ENCODE data around the gene GHR.
"Not testable (repeated sequence)": the region's sequence is repeated elsewhere in the genome, so short reads cannot be mapped to it uniquely, and the experiment has no call there.

Gene GHR

DNA sequence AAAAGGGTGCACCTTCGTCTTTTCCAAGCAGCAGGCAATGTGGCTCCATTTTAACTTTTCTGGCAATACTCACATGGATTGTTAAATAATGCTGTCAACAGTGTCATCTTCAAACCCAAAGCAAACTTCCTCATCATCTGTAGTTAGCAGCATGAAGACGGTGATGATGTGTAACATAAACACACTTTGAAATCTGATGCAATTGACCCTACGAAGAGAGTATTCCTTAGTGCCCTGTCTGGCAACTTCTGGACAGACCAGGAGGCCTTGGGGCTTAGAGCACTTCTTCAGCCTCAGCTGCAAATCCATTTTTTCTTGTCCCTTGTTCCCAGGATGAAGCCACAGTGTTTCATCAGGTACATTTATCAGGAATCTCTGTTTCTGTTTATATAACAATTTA lies 149.1 kb downstream of the GHR start:
- DNase-seq, result no peak

DNA sequence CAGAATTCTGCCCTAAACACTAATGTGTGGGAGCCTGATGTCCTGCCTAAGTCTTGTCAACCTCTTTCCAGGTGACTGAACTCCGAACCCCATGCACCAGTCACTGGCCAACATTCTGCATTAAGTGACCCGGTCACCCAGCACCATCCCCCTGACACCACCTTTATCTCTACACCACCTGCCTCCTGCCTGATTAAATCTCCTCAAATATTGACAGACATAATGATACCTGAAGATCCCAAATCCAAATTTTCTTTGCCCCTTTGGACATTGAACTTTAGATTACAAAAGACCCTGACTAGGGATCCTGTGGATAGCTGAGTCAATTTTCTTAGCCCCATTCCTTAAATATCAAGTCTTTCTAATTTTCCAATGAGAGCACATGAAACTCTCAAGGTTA lies 150.1 kb downstream of the GHR start:
- no peak for DNase-seq

DNA sequence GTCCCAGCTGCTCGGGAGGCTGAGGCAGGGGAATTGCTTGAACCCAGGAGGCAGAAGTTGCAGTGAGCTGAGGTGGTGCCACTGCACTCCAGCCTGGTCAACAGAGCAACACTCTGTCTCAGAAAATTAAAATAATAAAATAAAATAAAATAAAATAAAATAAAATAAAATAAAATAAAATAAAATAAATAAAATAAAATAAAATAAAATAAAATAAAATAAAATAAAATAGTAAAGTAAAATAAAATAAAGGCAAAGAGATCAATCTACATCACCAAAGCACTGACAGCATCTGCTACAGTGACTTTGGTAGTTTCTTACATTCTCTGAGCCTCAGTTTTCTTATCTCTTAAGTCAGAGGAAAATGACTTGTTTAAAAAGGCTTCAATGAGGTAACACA lies 152.7 kb downstream of the GHR start:
- DNase-seq, result not testable (repeated sequence)

DNA sequence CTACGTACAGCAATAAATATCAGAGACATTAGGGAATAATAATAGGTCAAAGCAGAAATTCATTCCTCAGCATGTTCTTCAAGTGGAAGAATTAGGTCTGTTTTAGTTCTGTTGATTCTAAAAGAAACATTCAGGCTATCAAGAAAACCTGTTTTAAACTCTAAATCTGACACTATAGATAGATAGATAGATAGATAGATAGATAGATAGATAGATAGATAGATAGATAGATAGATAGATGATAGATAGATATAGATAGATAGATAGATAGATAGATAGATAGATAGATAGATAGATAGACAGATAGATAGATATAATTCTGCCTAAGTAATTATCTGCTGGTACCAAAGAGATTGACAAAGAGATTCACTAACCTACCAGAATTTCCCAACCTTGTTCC lies 155.7 kb downstream of the GHR start:
- DNase-seq, result not testable (repeated sequence)

DNA sequence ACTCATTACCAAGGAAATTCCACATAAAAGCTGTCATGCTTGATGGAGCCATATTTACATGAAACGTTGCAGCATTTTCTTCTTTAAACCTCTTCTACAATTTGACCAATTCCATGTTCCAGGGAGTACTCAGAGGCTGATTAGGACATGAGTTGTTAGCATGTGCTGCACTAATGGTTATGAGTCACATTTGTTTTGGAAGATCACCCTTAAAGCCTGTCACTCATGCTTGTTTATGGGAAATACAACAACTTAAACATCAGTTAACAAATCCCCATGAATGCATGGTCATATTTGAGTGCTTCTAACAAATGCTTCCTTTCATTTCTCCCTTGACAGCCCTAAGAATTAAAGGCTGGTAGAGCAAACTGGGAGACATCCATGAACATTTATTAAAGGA lies 156.1 kb downstream of the GHR start:
- no peak for DNase-seq

DNA sequence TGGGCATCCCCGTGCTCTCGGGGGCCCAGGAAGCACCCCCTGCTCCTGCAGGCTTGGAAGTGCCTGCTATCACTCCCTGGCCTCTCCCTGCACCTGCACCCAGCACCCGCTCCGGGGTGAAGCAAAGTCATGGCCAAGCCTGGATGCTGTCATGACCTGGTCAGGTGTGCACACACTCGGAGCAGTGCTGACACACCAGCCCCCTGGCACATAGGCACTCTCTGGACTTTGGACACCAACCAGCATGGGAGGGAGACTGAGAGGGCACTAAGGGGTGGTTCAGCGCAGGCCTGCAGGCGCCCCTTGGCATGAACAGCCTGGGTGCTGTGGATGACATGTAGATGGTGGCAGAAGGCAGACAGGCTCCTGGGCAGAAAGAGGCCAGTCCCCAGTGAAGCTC lies 158.6 kb downstream of the GHR start:
- DNase-seq, result no peak

DNA sequence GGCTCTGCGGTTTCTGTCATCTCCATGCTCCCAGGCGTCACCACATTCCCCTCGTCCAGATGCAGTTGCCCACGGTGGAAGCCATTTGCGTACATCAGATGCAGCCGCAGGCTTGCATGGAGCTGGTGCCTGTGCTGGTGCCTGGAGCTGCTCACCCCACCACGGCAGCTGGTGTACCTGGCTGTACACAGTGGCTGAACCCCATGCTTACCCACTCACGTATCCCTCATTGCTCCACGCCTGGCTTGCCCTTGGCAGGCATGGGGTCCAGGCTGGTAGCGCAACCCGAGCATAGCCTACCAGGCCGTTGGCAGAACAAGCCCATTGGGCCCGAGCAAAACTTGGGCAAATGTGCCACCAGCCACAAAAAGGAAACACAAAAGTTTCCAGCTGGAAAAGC lies 159.5 kb downstream of the GHR start:
- no peak for DNase-seq

DNA sequence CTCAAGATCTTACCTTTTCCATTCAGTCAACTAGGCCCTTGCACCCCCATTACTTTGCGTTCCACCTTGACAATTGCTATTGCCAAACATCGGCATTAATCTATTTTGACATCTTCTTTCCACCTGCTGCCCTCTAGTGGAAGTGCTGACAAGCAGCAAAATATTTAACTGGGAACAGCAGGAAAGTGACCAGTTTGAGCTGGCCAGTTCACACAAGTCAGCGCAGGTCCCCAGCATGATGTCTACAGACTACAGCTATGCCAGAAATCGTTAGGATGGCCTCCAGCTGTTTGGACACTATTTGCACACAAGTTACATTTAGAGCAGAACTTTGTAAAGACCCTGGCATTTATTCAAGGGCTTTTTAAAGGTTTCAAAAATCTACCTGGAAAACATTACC lies 160.1 kb downstream of the GHR start:
- peak; percentile 58 to 72 for DNase-seq

DNA sequence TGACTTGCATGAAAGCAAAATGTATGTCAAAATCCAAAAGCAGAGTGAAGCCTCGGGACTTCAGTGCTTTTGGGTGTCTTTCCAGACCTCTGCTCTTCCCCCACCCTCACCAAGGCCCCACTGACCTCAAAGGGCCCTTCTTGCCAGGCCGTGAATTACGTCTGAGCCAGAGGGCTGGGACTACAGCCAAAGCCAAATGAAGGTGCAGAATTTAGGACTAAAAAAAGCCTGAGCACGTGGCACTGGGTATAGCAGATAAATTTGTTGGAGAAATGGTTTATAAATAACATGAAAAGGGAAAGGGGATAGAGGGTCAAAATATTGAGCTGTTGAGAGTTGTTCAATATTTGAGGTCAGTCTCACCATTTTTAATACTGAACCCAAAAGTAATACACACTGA lies 163.4 kb downstream of the GHR start:
- no peak for DNase-seq

DNA sequence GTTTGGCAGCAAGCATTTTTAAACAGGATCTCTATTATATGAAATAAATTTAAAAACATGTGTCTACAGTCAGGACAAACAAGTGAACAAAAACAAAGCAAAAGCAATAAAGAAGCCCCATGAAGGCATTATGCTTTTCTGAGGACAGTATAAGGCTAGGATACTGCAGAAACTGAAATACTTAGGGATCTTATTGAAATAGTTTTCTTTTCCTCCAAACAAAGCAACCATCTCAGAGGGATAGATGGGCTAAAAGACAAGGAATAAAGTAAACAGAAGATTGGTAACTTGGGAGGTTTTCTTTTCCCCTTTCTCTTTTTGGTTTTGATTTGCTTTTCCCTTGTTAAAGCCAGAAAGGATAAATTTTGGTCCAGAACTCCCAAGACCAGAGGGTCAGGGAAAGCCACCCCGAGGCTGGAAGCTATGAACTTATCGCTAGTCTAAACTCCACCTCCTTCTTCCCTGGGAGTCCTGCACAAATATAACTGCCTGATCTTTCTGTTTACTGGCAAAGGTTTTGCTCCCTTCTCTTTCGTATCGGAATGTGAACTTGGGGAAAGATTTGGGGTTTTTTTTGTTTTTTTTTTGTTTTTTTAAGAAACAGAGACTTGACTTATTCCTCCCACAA lies 164.0 kb downstream of the GHR start:
- no peak for DNase-seq

DNA sequence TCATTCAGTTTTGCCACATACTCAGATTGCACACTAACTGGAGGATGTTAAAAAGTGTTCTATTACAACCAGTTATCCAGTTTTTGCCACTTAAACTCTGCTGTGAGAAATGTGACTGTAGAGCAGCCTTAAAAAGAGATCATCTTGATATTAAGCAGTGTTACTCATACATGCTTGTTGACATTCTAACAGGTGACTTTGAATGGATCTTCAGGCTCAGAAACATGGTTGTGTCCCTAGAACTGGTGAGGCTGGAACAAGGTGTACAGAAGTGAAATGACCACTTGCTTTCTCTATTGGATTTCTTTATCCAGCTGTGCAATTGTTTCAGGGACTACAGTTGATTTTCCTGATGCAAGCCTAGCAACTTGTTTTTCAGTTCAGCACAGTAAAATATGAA lies 167.3 kb downstream of the GHR start:
- DNase-seq, result no peak

DNA sequence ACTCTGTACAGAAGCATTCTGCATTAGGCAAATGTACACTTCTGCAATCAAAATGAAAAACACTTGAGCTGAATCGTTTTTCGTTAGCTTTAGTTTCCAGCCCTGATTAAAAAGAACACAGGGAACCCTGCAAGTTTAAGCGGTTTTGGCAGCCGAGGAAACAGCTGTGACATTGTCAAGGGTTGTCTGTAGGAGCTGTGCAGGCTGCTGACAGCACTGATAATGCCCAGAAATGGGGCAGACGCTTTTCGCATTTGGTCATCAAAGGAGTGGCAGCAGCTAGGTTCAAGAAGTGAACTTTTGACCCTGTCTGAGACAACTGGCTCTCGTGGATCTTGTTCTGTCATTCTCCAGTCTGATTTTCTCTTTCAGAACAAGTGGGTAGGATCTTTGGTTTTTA lies 167.8 kb downstream of the GHR start:
- no peak for DNase-seq

DNA sequence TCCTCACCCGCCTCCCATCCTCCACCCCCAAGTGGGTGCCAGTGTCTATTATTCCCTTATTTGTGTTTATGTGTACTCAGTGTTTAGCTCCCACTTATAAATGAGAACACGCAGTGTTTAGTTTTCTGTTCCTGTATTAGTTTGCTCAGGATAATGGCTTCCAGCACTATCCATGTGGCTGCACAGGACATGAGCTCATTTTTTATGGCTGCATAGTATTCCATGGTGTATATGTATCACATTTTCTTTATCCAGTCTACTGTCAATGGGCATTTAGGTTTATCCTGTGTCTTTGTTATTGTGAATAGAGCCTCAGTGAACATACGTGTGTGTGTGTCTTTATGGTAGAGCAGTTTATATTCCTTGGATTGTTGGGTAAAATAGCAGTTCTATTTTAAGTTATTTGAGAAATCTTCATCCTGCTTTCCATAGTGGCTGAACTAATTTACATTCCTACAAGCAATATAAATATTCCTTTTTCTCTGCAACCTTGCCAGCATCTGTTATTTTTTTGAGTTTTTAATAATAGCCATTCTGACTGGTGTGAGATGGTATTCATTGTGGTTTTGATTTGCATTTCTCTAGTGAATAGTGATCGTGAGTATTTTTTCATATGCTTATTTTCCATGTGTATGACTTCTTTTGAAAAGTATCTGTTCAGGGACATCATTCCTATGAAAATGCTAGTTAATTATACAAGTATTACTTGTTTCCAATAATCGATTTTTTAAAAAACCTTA lies 169.3 kb downstream of the GHR start:
- no peak for DNase-seq

DNA sequence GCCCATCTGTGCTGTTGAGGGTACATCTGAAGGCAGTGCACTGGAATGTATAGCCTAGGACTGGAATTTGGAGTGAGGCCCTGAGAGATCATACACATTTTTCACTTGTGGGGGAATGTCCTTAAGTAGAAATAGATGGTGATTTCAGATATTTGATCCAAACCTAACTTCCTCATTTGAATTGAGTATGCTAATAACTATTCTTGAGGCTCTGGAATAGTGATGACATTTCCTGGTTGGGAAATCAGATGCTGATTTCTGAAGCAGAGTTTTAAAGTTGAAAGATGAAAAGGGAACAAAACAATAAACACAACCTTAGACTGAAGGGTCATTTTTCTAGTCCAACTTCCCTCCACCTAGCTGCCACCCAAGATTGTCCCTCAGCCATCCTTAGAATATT lies 170.4 kb downstream of the GHR start:
- DNase-seq, result no peak

DNA sequence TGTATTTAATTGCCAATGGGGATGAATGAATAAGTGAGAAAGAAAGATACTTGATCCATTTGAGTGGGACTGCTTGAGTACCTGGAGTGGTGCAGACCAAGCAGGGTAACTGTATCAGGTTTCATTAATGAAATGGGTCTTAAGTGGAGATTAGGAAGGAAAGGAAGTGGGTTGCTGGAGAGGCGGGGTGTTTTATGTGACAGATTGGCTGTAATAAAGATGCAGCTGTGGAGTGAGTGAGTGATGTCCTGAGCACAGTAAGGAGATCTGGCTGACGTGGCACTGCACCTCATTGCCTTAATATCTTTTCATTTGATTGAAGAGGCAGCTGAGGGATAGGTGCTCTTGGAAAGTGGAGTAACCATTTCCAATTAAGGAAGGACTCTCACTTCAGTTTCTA lies 172.4 kb downstream of the GHR start:
- DNase-seq, result no peak

DNA sequence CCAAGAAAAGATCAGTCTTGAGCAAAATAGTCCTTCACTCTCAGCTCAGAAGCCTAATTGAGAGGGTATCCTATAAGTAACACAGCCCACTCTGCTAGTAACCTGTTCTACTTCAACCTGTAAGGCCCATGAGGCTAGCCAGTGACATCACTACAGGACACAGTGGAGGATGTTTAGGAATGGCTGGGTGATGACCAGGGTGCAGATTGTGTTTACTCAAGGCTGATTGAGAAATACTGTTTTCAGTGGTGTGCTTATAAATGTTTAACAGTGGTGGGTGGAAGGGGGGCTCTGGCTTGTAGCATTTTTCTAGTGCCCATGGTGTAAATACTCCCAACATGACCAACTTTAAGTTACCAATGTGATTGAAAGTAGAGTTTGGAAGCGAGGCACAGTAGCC lies 173.6 kb downstream of the GHR start:
- no peak for DNase-seq

DNA sequence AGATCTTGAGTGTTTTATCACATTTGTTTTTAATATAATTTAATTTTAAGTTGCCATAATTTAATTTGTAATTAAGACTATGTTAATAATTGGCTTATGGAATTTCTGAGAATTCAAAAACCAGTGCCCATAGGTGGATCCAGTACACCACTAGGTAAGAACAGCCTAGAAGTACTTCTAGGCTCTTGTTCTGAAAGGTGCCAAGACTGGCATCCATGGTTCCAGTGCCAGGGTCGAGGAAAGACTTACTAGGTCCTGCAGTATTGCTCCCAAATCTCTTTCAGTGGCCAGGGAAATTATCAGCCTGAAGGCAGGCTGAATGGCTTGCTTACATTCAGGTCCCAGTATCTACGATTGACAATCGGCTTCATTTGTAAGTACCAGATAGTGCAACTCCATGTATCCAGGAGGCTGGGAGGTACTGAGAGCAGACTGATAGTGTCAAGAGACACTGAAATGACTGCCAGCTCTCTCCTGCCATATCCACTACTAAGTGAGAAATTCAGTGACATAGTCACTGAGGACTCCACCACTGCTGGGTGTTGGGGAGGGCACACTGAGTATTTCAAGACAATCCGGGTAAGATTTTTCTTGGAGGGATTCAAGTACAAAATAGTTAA lies 174.2 kb downstream of the GHR start:
- no peak for DNase-seq

DNA sequence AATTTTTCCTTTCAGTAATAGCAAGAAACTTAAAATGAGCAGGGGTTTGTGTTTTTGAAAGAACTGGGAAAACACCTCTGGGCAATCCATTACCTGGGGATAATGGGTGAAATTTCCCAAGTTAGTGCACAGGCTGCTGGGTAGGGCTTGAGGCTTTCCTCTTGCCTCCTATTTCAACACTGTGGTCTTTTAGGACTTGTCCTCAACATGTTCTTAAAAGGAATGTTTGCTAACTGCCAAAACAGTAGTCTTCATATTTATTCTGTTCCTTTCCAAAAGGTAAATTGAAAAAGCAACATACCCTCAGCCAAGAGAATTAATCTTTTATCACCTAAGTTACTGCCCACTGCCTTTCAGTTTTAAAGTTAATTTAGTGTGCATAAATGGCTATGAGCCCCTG lies 175.1 kb downstream of the GHR start:
- DNase-seq, result no peak

DNA sequence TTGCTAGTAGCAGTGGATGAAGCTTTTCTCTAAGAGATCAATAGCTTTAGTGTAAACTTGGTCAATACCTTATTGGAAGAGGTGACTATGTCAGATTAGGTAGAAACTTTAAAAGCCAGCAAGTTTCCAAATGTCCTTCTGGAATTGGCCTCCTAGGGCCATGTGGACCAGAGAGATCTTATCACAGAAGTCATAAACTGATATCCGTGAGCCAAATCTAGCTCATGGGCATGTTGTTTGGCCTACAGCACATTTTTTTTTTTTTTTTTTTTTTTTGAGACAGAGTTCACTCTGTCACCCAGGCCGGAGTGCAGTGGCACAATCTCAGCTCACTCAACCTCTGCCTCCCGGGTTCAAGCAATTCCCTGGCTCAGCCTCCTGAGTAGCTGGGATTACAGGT lies 175.9 kb downstream of the GHR start:
- DNase-seq, result no peak

DNA sequence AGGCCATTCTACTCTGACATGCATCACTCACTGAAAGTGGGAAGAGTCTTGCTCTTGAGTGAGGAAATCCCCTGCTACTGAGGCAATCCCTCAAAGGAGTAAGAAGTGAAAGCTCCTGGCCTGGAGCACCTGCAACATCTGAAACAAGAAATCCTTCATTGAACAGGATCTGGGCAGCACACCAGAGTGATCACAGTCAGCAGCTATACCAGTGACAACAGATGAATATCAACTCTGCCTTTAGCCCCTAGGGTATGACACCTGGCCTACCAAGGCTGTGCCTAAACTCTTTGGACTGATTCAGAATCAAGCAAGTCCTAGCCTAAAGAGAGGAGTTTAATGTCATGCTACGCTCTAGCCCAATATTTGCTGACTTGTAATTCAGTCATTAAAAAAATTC lies 177.2 kb downstream of the GHR start:
- no peak for DNase-seq

DNA sequence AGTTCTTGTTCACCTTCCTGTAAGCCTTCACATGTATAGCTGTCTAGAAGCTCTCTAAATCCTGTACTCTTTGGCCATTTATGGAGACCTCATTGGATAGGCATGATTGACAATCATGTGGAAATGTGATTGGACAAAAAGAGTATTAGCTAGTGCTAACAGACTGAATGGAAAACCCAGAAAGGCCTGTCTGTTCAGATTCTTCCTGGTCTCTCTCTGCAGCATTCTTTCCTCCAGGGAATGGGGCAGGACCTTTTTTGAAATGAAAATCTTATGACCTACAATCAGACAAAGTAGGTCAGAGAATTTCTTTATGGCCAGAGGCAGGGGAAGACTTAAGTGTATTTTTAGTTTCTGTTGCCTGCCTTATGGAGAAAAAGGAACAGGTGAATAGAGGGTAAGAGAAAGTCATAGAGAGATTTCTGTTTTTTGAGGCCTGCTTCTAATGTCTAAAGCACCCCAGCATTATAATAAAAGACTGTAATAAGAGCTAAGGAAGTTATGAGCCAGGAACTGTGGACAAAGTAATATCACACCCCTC lies 181.0 kb downstream of the GHR start:
- DNase-seq, result no peak

DNA sequence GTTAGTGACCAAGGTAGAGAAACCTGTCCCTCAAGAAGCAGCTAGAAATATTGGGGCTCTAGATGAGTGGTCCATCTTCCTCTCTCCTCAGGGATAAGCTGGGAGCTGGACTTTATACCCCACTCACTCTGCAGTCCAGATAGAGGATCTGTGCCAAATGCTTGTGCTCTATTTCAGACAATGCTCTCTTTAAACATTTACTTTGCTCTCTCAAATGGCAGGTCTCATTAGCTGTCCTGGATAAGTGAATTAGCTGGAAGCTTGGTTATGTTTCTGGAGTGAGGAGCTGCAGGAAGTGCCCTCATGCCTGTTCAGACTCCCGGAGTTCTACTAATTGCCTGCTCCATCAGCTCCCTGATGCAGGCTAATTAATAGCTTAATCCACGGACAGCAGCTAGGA lies 182.3 kb downstream of the GHR start:
- no peak for DNase-seq

DNA sequence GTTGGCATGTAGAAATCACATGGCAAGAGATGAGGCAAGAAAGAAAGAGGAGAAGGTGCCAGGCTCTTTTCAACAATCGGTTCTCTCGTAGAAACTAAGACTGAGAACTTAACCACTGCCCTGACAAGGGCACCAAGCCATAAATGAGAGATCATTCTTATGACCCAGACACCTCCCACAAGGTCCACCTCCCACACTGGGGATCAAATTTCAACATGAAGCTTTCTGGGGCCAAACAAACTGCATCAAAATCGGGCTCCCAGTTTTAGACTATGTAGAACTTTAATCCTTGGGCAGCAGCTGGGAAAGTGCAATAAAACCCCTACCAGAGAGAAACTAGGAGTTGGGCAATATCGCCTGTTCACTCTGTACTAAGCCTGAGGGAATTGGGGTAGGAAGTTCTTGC lies 183.2 kb downstream of the GHR start:
- no peak for DNase-seq

DNA sequence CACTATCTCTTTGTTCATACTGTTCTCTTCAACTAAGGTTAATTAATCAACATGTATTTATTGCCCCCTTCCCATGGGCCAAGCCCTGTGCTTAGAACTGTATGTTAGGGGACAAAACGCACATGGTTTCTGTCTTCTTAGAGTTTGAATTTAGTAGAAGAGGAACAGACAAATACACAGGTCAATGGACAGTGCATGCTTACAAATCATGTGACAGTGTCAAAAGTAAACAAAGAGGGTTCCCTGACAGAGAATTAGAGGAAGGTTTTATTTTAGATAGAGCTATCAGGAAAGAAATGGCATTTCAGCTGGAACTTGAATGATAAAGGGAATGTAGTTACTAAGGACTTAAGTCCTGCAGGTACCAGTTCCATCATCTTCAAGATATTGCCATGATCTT lies 188.2 kb downstream of the GHR start:
- no peak for DNase-seq
